GM10266 (cell line): ENCODE measurements around the gene CHST8.

ENCODE experiments used
- DNase-seq: peaks from one replicate; pipeline ENCODE4 v3.0.0; 2012; ENCODE audit errors: extremely low spot score
- TF ChIP-seq, protein P1 (sequence below): IDR thresholded peaks from 2 replicates; pipeline ENCODE4 v1.5.1; 2012; ENCODE audit warnings: mild to moderate bottlenecking, low read depth; ENCODE audit not compliant: control insufficient read depth, insufficient read depth; ENCODE audit errors: missing control alignments

Gene CHST8

GRCh38 chr19:33796164-33796875, 174.6 kb downstream of the CHST8 start, which contains the start of gene KCTD15:
Gene KCTD15, plus strand, starts transcription at chr19:33796870. Its CDS starts 3,585 bp downstream, at chr19:33800455.
- DNase-seq, result no peak
- TF ChIP-seq, protein P1, sequence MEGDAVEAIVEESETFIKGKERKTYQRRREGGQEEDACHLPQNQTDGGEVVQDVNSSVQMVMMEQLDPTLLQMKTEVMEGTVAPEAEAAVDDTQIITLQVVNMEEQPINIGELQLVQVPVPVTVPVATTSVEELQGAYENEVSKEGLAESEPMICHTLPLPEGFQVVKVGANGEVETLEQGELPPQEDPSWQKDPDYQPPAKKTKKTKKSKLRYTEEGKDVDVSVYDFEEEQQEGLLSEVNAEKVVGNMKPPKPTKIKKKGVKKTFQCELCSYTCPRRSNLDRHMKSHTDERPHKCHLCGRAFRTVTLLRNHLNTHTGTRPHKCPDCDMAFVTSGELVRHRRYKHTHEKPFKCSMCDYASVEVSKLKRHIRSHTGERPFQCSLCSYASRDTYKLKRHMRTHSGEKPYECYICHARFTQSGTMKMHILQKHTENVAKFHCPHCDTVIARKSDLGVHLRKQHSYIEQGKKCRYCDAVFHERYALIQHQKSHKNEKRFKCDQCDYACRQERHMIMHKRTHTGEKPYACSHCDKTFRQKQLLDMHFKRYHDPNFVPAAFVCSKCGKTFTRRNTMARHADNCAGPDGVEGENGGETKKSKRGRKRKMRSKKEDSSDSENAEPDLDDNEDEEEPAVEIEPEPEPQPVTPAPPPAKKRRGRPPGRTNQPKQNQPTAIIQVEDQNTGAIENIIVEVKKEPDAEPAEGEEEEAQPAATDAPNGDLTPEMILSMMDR, result no peak

DNA sequence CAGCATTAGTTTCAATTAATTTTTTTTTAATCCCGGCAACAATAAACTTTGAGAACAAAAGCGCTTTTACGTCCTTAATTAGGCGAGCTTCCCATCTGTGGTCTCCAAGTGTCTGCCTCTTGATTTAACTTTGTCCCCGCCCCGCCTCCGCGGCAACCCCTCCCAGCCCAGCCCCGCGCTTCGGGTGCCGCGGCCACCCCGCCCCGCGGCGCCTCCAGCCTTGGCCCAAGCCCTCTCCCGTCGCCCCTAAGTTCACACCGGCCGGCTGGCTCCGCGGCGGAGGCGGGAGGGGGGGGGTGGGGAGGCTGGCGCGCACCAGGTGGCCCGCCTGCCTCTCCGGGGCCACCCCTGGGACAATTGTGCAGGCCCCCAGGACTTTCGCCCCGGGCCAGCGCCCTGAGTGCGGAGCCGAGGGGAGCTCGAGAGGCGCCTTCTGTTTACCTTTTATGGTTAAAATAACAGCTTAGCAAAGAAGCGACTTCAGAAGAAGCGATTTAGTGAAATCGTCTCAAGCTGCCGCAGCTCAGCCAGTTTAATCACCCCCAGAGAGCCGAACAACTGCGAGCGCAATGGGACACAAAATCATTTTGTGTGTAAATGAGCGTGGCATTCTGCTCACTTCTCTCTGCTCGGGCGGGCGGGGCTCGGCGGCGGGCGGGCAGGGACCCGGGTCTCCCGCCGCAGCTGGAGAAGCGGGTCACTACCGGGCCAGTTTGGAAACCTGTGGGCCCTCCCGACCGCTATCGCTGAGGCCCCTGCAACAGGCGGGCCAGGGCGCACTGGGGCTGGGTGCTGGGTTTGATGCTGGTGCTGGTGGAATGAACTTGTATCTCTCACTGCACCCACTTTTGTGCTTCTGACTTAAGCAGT, 176.3 kb downstream of the CHST8 start:
- DNase-seq, result no peak

DNA sequence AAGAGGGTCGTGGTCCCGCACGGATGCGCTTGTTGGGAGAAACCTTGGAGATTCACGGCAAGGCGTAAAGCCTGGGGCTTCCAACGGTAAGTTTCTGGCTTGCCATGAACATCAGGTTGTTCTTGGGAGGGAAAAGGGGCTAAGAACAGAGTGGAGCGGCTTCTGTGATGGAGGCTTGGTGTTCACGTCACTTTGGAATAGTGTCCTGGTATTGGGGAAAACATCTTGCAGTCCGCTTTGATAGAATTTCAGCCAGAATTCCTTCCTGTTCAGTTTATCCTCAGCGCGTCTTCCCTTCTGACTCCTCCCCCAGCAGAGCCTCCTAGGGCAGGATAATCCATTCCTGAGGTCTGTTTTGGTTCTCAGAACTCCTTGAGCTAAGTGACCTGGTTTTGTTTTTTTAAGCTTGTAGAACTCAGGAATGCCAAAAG, 176.9 kb downstream of the CHST8 start:
- no peak for DNase-seq
- TF ChIP-seq, protein P1, result no peak

More for the DNA sequence above, 176.3 kb downstream of the CHST8 start:
- TF ChIP-seq, protein P1, result no peak

DNA sequence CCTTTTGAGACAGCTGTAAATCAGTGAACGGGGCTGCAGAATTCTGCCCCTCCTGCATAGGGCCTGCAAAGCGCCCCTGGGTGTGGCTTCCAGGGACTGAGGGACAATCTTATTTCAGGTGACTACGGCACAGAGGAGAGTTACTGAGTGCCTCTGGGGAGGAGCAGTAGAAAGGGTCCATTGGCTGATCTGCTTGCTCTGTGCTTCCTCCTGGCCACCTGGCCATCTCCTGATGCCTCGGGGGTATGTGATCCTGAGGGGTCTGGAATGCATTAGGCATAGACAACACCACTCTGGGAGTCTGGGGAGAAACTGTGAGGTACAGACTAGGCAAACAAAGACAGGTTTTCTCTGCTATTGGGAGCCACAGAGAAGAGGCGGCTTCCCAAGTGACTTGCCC, 177.7 kb downstream of the CHST8 start:
- TF ChIP-seq, protein P1, result no peak
- DNase-seq, result no peak

- DNase-seq, result no peak
- TF ChIP-seq, protein P1, result no peak
These were observed 178.4 kb downstream of the CHST8 start for GRCh38 chr19:33800012-33800680.

- no peak for DNase-seq
- TF ChIP-seq, protein P1, result no peak
These were observed 179.7 kb downstream of the CHST8 start for GRCh38 chr19:33801411-33801810.
